Midbrain (tissue), 1 donor: ENCODE data around the gene POU2F2.

Source experiments
- DNase-seq: peaks from one replicate; lab custom pipeline; 2025; lab: John Stamatoyannopoulos, UW

POU2F2 gene

DNA sequence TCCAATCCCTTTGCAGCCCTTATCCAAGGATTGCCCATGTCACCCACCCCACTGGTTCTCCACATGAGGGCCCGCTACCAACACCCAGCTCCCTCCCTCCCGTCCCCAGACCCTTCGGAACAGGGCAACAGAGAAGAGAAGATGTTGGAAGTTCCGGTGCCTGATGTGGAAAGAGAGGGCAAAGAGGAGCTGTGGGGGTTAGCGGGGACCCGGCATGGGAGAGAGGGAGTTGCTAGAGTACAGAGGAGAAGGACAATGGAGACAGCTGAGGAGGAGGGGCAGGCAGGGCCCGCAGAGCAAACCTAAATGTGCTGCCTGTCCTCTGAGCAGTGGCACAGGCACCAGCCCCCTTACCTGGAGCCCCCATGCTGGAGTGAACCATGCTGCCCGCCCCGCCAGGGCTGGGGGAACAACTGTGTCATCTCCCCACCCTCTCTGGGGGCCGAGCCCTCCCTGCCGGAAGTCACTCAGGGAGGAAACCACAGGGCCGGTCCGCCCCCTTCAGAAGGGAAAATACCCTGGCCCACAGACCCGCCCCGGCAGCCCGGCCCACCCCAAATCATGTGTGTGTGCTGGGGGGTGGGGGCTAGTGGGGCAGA, at the start of gene POU2F2:
POU2F2 (minus strand) TSS at position 417 of the 599 bp plus-strand sequence; CDS start at position 382, 35 bp downstream.
- peak; percentile 8 for DNase-seq

GRCh38 chr19:42178791-42179674, 46.8 kb upstream of the POU2F2 start:
- DNase-seq, result no peak

GRCh38 chr19:42177686-42178019, 45.4 kb upstream of the POU2F2 start:
- DNase-seq, result no peak

DNA sequence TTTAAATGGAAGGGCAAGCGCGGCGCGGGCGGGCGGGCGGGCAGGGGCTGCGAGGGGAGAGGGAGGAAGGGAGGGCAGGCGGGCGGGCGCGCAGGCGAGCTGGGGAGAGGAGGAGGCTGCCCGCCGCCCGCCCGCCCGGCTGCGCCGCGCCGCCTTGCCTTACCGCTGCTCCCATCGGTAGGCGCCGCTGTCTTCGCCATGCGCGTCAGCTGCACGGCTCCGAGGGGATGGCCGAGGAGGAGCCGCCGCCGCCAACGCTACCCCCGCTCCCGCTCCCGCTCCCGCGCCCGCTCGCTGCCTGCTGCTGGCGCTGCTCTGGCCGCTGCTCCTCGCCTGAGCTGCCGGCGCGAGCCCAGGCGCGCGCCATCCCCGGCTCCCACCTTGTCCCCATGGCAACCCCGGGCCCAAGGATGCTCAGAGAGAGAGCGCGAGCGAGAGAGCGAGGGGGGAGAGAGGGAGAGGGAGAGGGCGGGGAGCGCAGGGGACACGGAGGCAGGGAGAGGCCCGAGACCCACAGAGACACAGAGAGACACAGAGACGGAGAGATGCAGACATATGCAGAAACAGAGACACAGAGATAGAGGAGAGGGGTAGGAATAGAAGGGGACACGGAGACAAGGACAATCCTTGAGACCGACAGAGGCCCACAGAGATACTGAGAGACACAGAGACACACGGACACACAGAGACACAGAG, 44.9 kb upstream of the POU2F2 start:
- DNase-seq, result peak; percentile 76

- DNase-seq, result no peak
Observed at GRCh38 chr19:42176649-42176989, 44.4 kb upstream of the POU2F2 start.

DNA sequence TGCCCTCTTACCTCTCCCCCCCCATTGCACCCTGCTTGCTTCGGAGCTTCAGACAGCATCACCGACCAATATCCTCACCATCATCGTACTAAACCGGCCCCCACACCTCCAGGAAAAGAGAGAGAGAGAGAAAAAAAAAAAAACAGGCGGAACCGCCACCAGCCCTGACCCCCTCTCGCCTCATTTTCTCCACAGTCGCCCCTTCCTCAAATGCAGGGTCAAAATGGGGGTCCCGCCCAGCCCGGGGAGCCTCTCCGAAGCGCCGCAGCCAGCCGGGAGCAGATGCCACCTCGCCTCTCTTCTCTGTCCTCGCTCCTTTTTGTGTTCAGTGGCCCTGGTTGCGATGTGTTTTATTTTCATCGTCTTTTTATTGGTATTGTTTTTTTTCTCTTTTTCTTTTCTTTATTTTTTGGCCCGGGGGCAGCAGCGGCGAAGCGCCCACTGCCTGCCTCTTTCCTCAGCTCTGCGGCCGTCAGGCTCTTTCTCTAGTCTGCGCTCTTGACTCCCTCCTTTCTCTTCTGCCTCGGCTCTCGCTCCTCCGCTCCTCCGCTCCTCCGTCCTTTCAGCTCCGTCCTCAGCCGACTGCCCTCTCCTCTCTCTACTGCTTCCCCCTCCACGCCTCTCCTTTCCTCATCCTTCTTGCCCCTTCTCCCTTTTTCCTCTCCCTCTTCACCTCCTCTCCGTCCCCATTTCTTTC, 43.9 kb upstream of the POU2F2 start:
- DNase-seq, result no peak

DNA sequence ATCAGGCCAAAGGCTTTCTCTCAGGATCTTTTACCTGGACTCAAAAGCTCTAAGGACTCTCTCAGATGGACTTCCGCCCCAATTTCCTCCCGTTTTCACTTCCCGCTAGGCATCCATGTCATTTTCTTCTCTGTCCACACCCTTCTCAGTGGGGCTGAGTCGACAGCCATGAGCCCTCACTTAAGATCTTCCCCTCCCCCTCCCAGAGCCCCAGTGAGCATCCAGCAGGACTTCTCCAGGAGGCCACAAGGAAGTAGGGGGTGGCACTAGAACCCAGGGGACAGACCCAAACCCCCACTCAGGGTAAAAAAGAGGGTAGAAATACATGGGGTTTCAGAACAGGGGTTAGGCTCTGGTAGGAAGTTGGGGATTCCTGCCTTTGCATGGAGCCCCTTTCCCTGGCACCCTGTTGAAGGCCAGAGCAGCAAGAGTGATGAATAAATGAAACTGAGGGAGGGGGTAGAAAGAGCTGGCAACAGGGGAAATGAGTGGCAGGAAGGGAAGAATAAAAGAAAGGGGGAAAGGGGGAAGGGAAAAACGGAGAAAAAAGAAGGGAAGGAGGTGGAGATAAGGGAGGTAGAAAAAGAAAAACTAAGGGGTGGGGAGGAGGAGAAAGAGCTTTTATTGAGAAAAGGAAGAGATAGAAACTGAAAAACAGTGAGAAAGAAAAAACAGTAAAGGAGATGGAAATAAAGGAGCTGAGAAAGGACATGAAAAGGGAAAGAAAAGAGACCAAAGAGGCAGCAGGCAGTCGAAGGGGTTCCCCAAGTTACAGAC, 42.9 kb upstream of the POU2F2 start:
- no peak for DNase-seq

DNA sequence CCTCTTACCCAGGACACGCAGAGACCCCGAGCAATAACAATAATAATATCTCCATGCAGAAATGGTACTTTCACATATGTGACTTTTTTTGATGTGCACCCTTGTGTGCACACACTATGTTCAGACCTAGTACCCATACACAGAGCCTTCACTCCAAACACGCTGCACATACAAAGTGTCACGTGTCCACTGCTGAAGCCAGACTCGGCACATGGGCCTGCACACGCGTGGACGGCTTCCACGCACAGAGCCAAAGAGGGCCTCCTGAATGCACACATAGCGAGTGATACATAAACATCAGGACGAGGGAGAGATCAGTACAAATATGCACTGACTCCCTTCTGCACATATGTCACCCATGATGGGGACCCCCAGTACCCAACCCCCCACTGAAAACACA, 41.9 kb upstream of the POU2F2 start:
- no peak for DNase-seq

DNA sequence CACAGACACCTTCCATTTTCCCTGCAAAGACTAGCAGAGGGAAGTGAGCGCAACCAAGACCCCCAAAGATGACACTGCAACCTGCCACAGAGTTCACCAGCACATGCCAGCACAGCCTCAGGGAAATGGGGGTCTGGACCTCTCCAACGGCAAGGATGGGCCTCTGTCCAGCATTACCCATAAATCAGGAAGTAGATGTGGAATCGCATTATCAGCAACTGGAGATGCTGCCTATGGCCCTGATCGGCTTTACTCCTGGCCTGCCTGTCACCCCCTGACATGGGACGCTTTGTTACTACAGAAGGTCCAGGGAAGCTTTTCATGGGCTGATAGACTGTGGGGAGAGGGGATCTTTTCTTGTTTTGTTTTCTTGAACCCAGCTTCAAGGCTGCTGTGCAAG, 41.4 kb upstream of the POU2F2 start:
- no peak for DNase-seq

GRCh38 chr19:42172261-42172660, 40.0 kb upstream of the POU2F2 start:
- no peak for DNase-seq

DNA sequence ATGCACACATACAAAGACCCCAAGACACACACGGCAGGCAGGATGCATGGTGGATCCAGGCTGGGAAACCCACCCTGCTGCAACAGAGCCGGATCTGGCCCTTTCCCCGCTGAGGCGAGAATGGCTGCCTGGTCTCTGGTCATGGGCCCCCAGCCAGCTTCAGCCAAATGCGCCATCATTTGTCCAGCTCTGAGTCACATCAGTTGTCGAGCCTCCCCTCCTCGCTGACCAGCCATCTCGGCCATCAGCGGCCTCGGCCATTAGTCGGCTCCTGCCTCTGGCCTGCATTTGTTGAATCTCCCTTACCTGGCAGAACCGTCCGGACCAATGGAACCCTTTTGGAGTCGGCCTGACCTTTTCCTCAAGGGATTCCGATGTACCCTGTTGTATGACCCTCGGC, 38.5 kb upstream of the POU2F2 start:
- no peak for DNase-seq

DNA sequence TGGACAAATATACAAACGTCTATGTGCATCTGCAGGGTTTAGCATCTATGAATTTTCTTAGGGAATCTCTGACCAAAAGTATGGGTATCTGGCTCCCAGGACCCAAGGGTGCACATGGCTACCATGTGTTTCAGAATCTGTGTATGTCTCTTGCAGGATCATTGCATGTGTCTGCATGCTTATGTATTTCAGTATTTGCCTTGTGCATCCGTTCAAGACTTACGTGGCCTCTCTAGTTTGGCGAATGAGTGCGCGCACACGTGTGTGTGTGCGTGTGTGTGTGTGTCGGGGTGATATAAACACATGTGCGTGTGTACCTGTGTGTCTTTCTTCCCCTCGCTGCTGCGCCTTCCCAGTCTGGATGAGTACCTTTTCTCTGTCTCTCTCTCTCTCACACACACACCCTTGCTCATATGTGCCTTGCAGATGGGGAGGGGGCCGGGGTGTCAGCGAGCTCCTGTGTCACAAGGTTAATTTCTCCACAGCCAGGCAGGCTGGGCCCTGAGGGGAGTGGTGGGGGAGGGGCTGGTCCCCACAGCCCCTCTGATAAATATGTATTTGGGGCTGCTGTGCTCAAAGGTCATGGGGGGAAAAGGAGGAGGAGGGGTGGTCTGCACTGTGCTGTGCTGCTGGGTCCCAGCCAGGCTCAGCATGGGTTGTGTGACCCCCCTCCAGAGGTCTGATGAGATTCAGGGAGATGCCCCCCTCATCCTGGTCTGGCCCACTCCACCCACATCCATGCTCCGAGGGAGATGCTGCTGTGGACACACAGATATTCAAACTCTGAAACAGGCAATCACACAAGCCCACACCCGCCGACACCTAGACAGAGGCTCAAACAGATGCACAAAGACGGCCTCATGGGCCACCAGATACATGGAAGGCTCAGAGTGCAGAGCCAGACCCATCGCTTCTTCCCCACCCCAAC, 37.5 kb upstream of the POU2F2 start:
- no peak for DNase-seq

DNA sequence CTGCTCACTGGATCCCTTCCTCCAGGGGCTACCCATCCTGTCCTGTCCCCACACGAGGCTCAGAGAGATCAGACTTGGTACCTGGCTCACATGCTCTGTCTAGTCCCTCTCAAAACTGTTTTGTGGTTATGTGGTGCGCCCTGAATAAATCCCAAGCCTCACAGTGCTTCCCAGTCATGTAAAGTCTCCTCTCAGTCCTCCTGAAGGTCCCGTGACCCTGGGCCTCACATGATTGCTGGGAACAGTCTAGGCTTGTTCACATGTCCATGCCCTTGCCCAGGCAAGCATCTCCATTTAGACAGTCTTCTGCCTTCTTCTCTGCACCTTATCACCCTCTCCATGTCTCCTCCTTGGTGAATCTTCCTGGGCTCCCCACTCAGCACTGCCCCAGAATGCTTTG, 36.0 kb upstream of the POU2F2 start:
- no peak for DNase-seq

DNA sequence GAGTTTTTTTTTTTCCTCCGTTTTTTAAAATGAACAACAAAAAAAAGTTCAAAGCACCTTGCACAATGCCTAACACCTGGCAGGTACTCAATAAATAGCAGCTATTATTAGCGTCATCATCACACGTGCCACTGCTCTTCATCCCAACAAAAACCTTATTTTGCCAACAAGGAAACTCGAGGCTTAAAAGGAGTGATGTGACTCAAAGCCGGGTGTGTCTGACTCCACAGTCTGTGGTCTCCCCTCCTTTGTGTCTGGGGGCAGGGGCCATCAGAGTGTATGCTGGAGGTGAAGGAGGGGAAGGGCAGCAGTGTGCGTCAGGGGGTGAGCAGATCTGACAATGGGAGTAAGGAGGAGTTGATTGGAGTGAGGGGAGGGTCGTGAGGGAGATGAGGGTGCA, 34.1 kb upstream of the POU2F2 start:
- DNase-seq, result no peak

- DNase-seq, result no peak
Observed at GRCh38 chr19:42165146-42165545, 32.9 kb upstream of the POU2F2 start.

DNA sequence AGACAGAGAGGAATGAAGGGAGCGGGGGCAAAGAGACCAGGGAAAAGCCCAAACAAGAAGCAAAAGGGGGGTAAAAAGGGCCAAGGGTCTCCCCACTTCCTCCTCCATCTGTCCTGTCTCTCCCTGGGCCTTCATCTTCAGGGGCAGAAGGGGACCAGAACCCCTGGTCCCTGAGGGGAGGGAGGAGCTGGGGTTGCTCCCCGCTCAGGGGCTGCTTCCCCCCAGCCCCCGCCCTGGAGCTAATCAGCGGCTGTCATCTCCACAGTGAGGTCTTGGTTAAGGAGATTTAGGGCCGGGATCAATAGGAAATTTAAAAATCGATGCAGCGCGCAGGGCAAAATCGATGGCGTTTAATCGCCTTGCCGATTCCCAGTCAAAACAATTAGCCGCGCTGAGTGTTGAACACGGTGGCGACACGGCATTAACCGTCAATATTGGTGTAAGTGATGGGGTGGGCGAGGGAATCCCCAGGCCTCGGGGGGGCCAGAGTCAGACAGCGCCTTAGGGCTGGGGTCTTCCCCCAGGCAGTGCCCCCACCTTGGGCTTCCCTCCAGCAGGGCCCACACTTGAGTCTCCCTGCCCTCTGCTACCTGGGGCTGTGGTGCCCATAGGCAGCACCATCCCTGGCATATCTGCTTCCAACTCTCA, 29.5 kb upstream of the POU2F2 start:
- no peak for DNase-seq

GRCh38 chr19:42159942-42160341, 27.7 kb upstream of the POU2F2 start:
- DNase-seq, result no peak

GRCh38 chr19:42158926-42159325, 26.7 kb upstream of the POU2F2 start:
- no peak for DNase-seq

GRCh38 chr19:42156571-42156970, 24.3 kb upstream of the POU2F2 start:
- DNase-seq, result no peak

DNA sequence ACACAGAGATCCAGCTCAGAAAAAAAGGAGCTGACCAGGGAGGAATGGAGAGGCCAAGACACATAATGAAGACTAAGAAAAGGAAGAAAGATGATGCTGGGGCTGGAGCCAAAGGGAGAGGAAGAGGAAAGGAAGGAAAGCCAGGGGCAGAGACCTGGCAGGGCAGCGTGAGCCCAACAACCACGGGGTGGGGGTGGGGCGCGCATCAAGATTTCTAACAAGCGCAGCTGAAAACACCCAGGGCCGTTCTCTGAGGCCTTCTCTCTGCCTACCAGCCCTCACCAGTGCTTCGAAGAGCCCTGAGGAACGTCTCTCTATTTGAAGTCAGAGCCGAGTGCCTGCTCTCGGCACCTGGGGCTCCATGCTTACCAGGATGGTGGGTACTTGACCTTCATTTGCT, 23.6 kb upstream of the POU2F2 start:
- no peak for DNase-seq
